GM19099 (cell line): ENCODE results near the gene ELP2.

ENCODE experiments used
- POLR2A ChIP-seq: IDR thresholded peaks from 3 replicates; pipeline ENCODE4 v1.6.1; 2011; ENCODE audit warnings: low read depth; ENCODE audit not compliant: insufficient read length; ENCODE audit errors: extremely low read depth

Gene ELP2

DNA sequence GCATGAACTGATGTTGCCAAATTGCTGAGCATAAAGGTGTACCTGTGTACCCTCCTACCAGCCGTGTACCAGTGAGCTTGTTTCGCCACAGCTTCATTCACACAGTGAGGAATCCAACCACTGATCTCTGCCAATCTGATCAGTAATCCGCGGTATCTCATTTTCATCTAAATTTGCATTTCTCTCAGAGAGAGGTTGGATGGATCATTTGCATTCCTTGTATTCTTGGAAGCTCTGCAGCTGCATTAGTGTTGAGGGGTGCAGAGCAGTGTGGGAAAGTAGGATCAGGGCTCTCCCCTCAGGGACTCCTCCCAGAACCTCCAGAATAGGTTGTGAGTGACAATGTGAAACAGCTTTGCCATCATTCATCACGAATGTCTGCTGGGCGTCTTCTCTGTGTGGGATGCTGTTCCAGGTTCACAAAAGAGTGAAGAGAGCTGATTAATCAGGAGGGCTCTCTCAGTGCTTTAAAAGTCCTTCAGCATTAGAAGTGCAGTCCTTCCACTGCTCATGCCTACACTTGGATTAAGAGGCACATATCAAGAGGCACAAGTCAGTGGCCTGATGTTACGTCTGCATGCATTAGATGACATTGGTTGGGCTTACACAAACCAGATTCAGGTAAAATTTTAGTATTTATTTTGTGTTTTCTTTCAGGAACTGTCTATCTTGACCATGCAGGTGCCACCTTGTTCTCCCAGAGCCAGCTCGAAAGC lies 65.1 kb downstream of the ELP2 start:
- no peak for TF ChIP-seq POLR2A

DNA sequence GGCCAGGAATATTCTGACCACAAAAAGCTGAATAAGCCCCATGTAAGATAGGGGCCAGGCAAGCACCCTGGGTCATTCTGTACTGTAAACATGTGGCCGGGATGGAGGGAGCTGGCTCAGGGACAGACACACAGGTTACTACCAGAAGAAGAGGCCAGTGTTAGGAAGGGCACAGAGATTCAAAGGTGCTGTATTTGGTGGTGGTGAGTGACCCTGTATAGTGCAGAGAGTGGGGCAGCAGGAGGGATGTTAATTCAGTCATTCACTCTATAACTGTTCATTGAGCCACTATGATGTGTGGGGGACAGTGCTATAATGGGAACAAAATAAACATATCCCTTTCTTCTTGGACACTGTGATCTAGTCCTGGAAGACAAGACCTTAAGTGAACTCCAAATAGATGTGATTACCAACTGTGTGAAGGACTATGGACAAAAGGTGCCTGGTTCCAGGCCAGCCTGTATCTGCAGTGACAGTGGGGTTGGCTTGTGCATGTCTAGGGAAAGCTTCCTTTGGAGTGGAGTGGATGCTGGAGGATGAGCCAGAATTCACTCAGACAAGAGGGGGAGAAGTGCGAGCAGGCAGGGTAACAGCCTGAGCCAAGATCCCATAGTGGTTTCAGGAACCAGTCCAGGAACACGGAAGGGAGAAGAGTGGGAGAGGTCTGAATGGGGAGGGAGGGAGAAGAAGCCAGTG lies 65.9 kb downstream of the ELP2 start:
- TF ChIP-seq POLR2A = no peak

DNA sequence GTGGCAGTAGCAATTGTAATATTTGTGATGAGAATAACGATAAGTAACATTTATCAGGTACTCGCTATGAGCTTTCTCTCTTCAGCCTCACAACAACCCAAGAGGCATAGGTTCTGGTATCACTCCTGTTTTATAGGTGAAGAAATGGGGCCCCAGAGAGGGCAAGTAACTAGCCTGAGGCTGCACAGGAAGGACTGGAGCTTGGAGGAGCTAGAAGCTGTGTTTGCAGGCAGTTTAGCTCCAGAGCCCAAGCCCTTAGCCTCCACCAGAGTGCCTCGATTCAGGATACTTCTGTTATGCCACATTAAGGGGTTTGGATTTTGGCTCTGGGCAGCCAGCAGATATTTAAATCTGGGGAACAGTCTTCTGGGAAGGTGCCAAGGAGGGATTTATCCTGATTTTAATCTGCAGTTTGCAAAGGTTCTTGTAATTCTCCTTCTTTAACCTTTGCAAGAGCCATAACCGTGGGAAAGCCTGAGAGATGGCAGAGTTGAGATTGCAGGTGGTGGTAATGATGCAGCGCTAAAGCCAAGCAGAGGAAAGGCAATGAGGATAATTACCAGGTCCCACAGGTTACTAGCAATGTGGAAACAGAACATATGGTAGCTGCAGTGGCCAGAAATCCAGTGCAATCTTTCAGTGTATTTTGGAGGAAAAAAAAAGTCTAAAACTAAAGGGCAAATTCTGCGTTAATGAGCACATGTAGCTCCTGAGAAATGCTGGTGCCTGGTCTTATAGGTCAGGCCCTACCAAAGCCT lies 66.7 kb downstream of the ELP2 start:
- no peak for TF ChIP-seq POLR2A

DNA sequence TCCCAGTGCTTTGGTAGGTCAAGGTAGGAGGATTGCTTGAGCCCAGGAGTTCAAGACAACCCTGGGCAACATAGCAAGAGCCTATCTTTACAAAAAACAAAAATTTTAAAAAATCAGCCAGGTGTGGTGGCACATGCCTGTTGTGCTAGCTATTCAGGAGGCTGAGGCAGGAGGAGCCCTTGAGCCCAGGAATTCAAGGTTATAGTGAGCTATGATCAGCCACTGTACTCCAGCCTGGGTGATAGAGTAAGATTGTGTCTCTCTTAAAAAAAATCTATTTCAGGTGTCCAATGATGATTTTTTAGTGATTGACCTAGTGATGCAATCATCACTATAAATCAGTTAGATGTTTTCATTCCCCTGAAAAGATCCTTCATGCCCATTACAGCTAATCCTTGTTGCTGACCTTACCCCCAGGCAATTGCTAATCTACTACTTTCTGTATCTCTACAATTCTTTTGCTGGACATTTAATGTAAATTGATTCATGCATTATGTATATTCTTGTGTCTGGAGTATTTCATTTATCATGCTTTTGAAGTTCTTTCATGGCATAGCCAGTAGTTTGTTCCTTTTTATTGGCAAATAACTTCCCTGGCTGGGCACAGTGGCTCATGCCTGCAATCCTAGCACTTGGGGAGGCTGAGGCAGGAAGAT lies 67.9 kb downstream of the ELP2 start:
- TF ChIP-seq POLR2A = no peak

DNA sequence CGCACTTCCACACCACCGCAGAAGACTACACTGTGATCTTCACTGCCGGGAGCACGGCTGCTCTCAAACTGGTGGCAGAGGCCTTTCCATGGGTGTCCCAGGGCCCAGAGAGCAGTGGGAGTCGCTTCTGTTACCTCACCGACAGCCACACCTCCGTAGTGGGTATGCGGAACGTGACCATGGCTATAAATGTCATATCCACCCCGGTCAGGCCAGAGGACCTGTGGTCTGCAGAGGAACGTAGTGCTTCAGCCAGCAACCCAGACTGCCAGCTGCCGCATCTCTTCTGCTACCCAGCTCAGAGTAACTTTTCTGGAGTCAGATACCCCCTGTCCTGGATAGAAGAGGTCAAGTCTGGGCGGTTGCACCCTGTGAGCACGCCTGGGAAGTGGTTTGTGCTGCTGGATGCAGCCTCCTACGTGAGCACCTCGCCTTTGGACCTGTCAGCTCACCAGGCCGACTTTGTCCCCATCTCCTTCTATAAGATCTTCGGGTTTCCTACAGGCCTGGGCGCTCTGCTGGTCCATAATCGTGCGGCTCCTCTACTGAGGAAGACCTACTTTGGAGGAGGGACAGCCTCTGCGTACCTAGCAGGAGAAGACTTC lies 70.1 kb downstream of the ELP2 start:
- TF ChIP-seq POLR2A = no peak

DNA sequence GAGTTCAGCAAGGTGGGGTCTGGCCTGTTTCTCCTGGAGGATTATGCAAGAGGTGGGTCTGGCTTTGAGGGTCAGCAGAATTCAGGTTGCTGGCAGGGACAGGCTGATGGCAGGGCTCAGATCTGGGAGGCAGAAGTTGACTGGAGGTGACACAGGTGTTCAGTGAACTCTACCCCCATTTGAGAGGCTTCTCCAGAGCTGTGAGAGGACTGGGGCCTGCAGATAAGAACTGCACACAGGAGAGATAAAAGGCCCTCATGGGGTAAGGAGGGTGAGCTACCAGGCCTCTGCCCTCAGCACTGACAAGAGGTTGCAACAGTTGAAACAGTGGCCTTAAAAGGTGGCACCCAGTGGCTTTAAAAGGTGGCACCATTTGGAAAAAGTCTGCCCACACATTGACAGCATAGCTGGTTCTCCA lies 70.7 kb downstream of the ELP2 start:
- no peak for TF ChIP-seq POLR2A

DNA sequence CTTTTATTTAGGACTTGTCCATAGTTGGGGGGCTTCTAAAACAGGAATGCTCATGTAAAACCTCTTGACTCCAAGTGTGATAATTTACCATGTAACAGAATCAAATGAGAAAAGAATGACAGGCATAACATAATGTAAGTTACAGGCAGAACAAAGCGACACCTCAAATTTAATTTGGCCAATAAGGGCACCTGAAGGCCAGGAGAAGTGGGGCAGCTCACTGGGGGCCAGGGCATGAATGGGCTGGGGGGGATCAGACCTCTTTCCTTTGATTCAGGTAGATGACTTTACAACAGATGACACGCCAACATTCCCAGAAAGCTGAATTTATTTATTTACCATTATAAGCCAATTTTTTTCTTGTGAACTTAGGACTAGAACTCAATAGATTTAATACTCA lies 72.1 kb downstream of the ELP2 start:
- no peak for TF ChIP-seq POLR2A

DNA sequence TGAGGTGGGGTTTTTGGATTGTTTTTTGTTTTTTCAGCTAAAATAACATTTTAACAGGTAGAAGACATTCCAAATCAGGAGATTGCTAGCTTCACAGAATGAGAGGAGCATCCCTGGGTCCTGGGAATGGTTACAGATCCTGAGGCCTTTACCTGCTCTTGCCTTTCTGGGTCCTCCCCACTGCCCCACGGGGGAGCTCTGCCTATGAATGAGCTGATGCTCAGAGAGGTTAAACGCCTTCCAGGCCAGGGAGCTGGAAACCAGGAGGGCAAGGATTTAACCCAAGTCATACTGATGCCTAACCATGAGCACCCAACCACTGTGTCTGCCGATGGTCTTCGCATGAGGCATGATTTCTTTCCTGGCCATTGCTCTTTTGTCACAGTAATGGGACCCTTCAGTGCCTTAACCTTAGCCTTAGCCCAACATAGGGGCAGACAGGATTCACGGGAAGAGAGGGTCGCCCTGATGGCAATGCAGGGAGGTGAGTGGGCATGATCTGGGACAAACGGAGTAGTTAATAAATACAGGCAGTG lies 73.7 kb downstream of the ELP2 start:
- no peak for TF ChIP-seq POLR2A

DNA sequence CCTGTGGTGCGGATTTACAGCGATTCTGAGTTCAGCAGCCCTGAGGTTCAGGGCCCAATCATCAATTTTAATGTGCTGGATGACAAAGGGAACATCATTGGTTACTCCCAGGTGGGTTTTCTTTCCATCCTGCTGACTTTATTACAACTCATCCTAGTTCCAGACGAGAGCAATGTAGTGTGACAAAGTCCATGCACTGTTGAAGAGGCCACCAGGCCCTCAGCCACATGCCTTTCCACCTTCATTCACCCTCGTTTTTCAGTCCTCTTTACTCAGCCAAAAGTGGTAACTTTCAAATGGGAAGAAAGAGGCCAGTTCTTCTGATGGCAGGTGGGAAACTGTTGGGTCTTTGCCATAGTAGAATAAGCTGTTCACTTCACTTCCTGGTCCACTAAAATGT lies 75.5 kb downstream of the ELP2 start:
- TF ChIP-seq POLR2A = no peak

DNA sequence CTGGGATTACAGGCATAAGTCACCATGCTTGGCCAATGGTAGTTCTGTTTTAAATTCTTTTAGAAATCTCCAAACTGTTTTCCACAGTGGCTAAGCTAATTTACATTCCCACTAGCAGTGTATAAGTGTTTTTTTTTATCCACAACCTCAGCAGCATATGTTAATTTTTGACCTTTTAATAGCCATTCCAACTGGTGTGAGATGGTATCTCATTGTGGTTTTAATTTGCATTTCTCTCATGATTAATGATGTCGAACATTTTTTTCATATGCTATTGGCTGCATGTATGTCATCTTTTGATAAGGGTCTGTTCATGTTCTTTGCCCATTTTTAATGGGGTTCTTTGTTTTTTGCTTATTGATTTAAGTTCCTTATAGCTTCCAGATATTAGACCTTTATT lies 77.6 kb downstream of the ELP2 start:
- TF ChIP-seq POLR2A = no peak

DNA sequence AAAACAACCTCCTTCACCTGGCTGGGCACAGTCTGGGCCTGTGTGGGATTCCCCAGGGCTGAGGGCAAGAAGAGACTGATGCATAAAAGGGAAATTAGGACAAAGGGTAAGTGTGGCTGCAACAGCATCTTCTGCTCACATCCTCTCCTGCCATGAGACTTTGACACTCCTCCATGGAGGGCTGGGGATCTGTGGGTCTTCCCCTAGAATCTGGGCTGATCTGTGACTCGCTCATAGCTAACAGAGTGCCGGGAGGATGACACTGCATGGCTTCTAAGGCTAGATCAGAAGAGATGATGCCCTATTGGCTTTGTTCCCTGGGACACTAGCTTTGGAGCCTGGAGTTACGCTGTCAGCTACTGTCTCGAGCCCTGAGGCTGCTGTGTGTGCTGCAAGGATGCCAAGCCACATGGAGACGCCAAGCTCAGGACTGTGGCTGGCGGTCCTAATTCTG lies 81.9 kb downstream of the ELP2 start:
- TF ChIP-seq POLR2A = no peak

DNA sequence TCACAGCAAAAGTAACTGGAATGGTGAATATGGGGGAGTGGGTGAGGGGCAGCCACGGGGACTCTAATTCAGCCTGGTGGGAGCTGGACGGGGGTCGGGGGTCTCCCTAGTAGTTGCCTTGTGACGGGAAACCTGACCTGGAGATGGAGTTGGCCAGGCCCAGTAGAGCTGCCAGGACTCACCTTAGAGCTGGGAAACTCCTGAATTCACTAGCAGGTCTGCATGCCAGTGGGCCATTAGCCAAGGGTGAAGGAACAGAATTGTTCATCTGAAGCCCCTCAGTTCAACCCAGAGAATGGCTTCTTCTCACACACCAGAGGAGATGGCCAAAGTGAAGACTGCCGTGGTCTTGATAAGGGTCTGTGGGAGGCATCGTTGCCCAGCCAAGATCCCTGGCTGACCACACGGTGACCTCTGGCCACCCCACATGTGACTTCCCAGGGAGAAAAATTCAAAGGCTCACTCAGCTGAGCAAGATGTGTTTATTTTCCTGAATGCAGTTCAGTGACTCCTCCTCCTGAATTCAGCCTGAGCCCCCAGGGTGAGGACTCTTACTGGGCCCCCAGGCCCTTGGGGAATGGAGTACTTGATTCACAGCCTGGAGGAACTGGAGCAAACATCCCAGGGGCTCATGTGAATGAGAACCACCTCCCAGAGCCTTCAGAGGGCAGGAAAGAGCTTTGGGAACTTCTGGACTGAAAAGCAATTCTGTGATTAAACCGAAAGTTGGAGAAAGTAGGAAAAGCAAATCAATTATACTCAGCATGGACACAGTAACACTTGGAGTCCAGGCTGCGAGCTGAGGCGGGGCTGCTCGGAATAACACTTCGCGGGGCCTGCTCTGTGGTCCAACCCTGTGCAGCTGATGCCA lies 82.8 kb downstream of the ELP2 start:
- no peak for TF ChIP-seq POLR2A

DNA sequence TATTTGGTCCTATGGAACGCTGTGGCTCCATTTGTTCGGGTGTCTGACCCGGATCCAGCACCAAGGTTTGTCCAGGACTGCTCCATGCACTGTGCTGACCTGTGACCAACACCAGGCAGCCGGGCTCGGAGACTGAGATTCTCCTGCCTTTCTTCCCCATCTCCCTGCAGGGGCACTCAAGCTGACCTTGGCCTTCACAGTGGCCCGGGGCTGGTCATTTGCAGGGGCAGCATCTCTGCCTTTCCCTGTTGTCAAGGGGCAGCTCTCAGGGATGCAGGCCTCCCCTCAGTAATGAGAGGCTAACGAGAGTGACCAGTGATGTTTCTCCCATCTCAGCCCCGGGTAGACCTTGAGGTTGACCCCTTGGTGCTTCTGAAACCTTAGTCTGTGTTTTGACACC lies 85.1 kb downstream of the ELP2 start:
- no peak for TF ChIP-seq POLR2A

DNA sequence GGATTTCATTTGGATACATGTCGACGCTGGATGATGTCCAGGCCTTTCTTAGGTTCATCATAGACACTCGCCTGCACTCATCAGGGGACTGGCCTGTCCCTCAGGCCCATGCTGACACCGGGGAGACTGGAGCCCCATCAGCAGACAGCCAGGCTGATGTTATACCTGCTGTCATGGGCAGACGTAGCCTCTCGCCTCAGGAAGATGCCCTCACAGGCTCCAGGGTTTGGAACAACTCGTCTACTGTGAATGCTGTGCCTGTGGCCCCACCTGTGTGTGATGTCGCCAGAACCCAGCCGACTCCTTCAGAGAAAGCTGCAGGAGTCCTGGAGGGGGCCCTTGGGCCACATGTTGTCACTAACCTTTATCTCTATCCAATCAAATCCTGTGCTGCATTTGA lies 85.9 kb downstream of the ELP2 start:
- no peak for TF ChIP-seq POLR2A
